Right cardiac atrium (tissue), 5 donors: ENCODE data around the gene CDKAL1. TPM values are rescaled to one million over a fixed set of nuclear protein-coding genes. Genes with fewer than 3 reads are reported as not detected.
"Not testable (repeated sequence)": the region's sequence is repeated elsewhere in the genome, so short reads cannot be mapped to it uniquely, and the experiment has no call there.

Experiments
- ATAC-seq, 2 donors: fragments of 200-7000 bp; cut with Tn5 transposase; one replicate each; pipeline versions ENCODE4 v1.8.0 to v1.9.1; 2020; ENCODE audit warnings: moderate library complexity in 2 of 2, mild to moderate bottlenecking in 1 of 2
- DNase-seq, 3 donors: peaks; one replicate each; pipeline ENCODE4 v3.0.0-alpha.2; 2020
- H3K27ac ChIP-seq: one replicate; pipeline ENCODE4 v1.5.1; 2013; ENCODE audit warnings: mild to moderate bottlenecking, low read length, control low read depth, moderate library complexity
- H3K27me3 ChIP-seq: one replicate; pipeline ENCODE4 v1.6.1; 2013; ENCODE audit not compliant: control insufficient read depth, insufficient read depth
- H3K4me1 ChIP-seq: one replicate; pipeline ENCODE4 v1.6.1; 2013; ENCODE audit warnings: low read length; ENCODE audit not compliant: control insufficient read depth, insufficient read depth
- H3K4me3 ChIP-seq: one replicate; pipeline ENCODE4 v1.5.1; 2013; ENCODE audit warnings: low read length, control low read depth
- H3K9me3 ChIP-seq: one replicate; pipeline ENCODE4 v1.6.1; 2013; ENCODE audit warnings: low read length; ENCODE audit not compliant: control insufficient read depth
- WGBS: extraction: QIAGEN DNeasy Blood & Tissue Kit; methylation state at CpG from one replicate; pipeline ENCODE4 v1.1.7; 2013; 5-methylcytosine and 5-hydroxymethylcytosine counted together
- intact Hi-C, 4 donors: fragments of 100-400 bp; cut with DNase I; formaldehyde crosslinking; loops; one replicate each; pipeline versions ENCODE4 v1.11.0 to v1.14.0; 2022 to 2023
- polyA plus RNA-seq: library from polyadenylated mRNA; stranded (reverse); fragments of 200-250 nt; gene quantifications from one replicate; pipeline ENCODE4 v1.2.3, GENCODE V29; 2013
- total RNA-seq, 4 donors: library from RNA; stranded (reverse); fragmentation: NEBNext Ultra II Directional; extraction: Animal tissue kit (Norgen Biotek cat#: 25700); gene quantifications; one replicate each; pipeline ENCODE4 v1.2.1, GENCODE V29; 2021
- donor health status: healthy with polysubstance abuse.
- donor health status: DM: no; HTN: yes; CAD: no.
- donor health status: DM: no; HTN: no; CAD: no.
- donor health status: DM: no; HTN: yes; CAD: no; lungs with severe emphysema.
- donor health status: DM: yes; HTN: yes; CAD: no.

Gene CDKAL1
- total and polyA plus RNA-seq, 5 donors, result 3.6 to 11.5 (median 10.8) TPM

- no peak for ATAC-seq
- H3K27me3 ChIP-seq, result no peaks in the 10 kb centered on the region
- no peaks in the 10 kb centered on the region for H3K9me3 ChIP-seq
- no peak for DNase-seq
- 90% methylated on average over 2 of the region's 2 CpGs for WGBS
- H3K4me1 ChIP-seq, result no peaks in the 10 kb centered on the region
- intact Hi-C loops, result no loop called here
- no peak overlapping the region for H3K27ac ChIP-seq
- no peak overlapping the region for H3K4me3 ChIP-seq
Observed at GRCh38 chr6:20640181-20640580, 105.9 kb downstream of the CDKAL1 start.

- H3K27ac ChIP-seq, result no peak overlapping the region
- H3K4me1 ChIP-seq, result no peaks in the 10 kb centered on the region
- no peaks in the 10 kb centered on the region for H3K27me3 ChIP-seq
- DNase-seq, result no peak
- 98% methylated on average over 4 of the region's 4 CpGs for WGBS
- intact Hi-C loops, result no loop called here
- no peak for ATAC-seq
- H3K9me3 ChIP-seq, result no peaks in the 10 kb centered on the region
- H3K4me3 ChIP-seq, result no peak overlapping the region
Observed at GRCh38 chr6:20642441-20642840, 108.2 kb downstream of the CDKAL1 start.

DNA sequence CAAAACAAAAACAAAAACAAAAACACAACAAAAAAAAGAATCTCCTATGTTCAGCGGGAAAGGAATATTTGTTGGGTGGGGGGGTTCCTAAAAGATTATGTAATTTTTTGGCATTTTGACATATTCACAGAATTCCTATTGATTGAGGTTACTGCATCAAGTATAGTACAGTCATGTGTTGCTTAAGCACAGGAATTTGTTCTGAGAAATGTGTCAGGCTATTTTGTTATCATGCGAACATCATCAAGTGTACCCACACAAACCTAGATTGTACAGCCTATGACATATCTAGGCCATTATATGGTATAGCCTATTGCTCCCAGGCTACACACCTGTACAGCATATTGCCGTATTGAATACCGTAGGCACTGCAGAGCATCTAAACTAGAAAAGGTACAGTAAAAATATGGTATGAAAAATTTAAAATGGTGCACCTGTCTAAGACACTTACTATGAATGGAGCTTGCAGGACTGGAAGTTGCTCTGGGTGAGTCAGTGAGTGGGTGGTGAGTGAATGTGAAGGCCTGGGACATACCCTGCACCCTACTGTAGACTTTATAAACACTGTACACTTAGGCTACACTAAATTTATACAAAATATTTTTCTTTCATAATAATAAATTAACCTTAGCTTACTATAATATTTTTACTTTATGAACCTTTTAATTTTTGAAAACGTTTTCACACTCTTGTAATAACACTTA is 110.6 kb downstream of the CDKAL1 start:
- Histone ChIP-seq H3K27ac (no peak overlapping the region), H3K4me1 (no peaks in the 10 kb centered on the region), H3K27me3 (no peaks in the 10 kb centered on the region), H3K4me3 (no peak overlapping the region), H3K9me3 (no peaks in the 10 kb centered on the region)
- intact Hi-C loops, result no loop called here
- 76% methylated on average over 5 of the region's 5 CpGs for WGBS
- no peak for DNase-seq
- no peak for ATAC-seq

GRCh38 chr6:20645572-20645971 is 111.3 kb downstream of the CDKAL1 start:
- H3K27ac ChIP-seq, H3K4me1 ChIP-seq, ATAC-seq, intact Hi-C loops, H3K9me3 ChIP-seq, DNase-seq, H3K27me3 ChIP-seq, H3K4me3 ChIP-seq: not testable (repeated sequence)
- 82% methylated on average over 6 of the region's 6 CpGs for WGBS

DNA sequence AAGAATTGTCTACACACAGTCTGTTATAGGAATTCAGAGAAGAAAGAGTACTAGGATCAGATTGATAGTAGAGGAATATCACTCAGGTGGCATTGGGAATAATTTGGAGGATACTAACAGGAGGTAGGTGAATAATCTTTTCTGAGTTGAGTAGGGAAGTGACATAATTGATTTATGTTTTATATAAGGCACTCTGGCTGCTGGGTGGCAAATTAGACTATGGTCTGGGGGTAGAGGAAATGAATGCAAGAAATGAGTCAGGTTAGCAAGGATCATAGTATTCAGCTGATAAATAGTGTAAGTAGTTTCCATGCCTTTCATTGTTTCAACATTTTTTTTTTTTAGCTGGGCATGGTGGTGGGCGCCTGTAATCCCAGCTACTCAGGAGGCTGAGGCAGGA is 113.3 kb downstream of the CDKAL1 start:
- Histone ChIP-seq H3K9me3 (no peaks in the 10 kb centered on the region), H3K27me3 (no peaks in the 10 kb centered on the region), H3K4me1 (no peaks in the 10 kb centered on the region), H3K27ac (no peak overlapping the region), H3K4me3 (no peak overlapping the region)
- intact Hi-C loops, result no loop called here
- 97% methylated on average over 1 of the region's 1 CpG for WGBS
- DNase-seq (no peak), ATAC-seq (no peak)

GRCh38 chr6:20649696-20650470 is 115.6 kb downstream of the CDKAL1 start:
- H3K27ac ChIP-seq, ATAC-seq, H3K4me3 ChIP-seq, H3K9me3 ChIP-seq, intact Hi-C loops, H3K27me3 ChIP-seq, H3K4me1 ChIP-seq, DNase-seq: not testable (repeated sequence)
- 84% methylated on average over 7 of the region's 7 CpGs for WGBS

DNA sequence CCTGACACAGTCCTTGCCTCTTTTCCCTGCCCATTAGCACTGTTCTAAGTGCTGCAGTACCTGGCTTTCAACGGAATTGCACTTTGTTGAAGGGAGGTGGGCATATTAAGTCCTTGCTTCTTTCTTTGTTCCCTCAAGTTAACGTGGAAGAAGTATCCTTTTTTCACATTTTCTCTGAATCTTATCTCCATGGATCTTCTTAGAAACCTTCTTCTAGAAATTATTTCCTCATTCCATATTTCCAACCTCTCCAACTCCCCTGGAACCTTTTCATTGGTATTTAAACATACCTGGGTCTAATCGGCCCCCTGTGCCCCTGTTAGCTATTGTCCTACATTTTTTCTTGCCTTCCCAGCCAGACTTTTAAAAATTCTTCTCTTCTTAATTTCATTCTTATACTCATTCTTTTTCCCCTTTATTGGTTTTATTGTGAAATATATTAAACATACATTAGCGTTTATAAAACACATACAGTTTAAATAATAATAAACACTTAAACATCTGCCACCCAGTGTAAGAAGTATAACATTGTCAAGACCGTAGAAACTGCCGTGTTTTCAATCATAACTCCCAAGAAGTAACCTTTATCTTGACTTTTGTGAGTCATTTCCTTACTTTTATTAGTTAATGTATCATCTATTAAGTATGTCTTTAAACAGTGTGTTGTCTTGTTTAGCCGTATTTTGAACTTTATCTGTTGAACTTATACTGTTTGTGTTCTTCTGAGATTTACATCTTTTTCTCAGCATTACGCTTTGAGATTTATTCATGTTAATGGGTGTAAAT is 118.2 kb downstream of the CDKAL1 start:
- 75% methylated on average over 8 of the region's 8 CpGs for WGBS
- Histone ChIP-seq H3K9me3 (no peaks in the 10 kb centered on the region), H3K27me3 (no peaks in the 10 kb centered on the region), H3K4me3 (no peak overlapping the region), H3K4me1 (no peaks in the 10 kb centered on the region), H3K27ac (no peak overlapping the region)
- ATAC-seq (no peak), DNase-seq (no peak)
- intact Hi-C loops, result no loop called here

DNA sequence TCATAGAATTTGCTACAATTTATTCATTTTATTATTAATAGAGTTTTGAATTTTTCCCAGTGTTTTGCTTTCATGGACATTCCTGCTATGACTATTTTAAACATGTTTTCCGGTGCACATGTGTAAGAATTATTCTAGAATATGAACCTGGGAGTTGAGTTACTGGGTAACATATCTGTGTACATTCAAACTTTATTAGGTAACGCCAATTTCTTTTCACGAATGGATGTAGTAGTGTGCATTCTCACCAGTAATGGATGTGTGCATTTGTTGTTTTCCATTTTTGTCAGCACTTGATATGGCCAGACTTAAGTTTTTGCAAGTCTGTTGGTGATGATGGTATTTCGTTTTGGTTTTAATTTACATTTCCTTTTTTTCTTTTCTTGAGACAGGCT is 118.8 kb downstream of the CDKAL1 start:
- no peak for DNase-seq
- intact Hi-C loops, result no loop called here
- Histone ChIP-seq H3K4me1 (no peaks in the 10 kb centered on the region), H3K27me3 (no peaks in the 10 kb centered on the region), H3K27ac (no peak overlapping the region), H3K9me3 (no peaks in the 10 kb centered on the region), H3K4me3 (no peak overlapping the region)
- no peak for ATAC-seq
- 96% methylated on average over 4 of the region's 4 CpGs for WGBS

- ATAC-seq (no peak), DNase-seq (no peak)
- intact Hi-C loops, result no loop called here
- no peaks in the 10 kb centered on the region for H3K9me3 ChIP-seq
- no peaks in the 10 kb centered on the region for H3K4me1 ChIP-seq
- WGBS, result 92% methylated on average over 5 of the region's 5 CpGs
- no peaks in the 10 kb centered on the region for H3K27me3 ChIP-seq
- no peak overlapping the region for H3K4me3 ChIP-seq
- H3K27ac ChIP-seq, result no peak overlapping the region
Observed at GRCh38 chr6:20655317-20655716, 121.1 kb downstream of the CDKAL1 start.

DNA sequence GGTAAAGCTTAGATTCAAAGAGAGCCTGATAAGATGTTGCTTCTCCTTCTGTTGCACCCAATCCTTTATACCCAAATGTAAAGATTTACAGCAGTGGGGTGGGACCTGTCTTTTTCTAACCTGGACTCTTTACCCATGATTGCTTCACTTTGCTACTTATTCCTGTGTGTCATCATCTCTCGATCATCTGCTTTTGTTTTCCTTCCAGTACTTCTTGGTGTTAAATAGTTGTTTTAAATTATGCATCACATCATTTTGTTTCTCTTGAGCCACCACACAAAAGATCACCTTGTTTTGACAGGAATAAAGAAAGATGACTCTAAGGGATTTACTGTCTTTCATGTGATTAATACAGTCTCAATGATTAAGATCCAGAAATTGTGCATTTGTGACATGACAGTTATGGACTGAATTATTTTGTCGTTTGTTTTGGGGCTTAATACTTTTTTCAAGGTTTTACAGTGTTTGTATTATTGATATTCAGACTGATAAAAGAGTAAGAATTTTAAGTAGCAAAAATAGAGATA is 123.1 kb downstream of the CDKAL1 start:
- Histone ChIP-seq H3K4me3 (no peak overlapping the region), H3K4me1 (peaks cover 1% of the 10 kb centered on the region), H3K27ac (no peak overlapping the region), H3K9me3 (no peaks in the 10 kb centered on the region), H3K27me3 (no peaks in the 10 kb centered on the region)
- WGBS, result 91% methylated on average over 2 of the region's 2 CpGs
- DNase-seq (no peak), ATAC-seq (no peak)
- intact Hi-C loops, result no loop called here

DNA sequence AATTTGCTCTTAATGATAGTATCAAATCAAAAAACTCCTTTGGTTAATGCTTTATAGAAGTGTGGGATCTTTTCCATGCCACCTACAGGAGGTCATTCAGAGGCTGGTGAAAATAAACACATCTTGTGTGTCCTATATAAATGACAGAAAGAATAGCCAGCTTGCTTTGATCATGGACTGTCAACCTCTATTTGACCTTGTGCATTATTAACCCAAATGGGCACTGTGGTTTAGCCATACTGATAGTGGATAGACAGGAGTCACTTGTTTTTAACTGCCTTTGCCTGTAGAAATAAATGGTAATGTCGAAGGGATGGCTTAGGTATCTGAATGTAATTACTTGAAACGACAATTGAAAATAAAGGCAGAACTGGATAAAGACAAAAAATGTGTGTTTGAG is 123.8 kb downstream of the CDKAL1 start:
- ATAC-seq, result no peak

More for the DNA sequence above, 123.8 kb downstream of the CDKAL1 start:
- WGBS, result 85% methylated on average over 2 of the region's 2 CpGs
- Histone ChIP-seq H3K9me3 (no peaks in the 10 kb centered on the region), H3K27ac (no peak overlapping the region), H3K4me1 (peaks cover 1% of the 10 kb centered on the region), H3K27me3 (no peaks in the 10 kb centered on the region), H3K4me3 (no peak overlapping the region)
- DNase-seq, result no peak
- intact Hi-C loops, result no loop called here
